GM08714 (cell line): ENCODE measurements around the gene FRAS1.
"Not testable (repeated sequence)": the region's sequence is repeated elsewhere in the genome, so short reads cannot be mapped to it uniquely, and the experiment has no call there.

Experiments
- H3K4me3 ChIP-seq: fragments of 200-500 bp; sonication (Bioruptor generic); 2 replicates; pipeline ENCODE4 v1.5.1; 2014; ENCODE audit warnings: mild to moderate bottlenecking, low read length, inconsistent platforms
- ZNF274 ChIP-seq: IDR thresholded peaks from 2 replicates; pipeline ENCODE4 v1.6.1; 2012; ENCODE audit warnings: mild to moderate bottlenecking, low read depth, low read length

FRAS1 gene

GRCh38 chr4:78454016-78454415, 396.9 kb downstream of the FRAS1 start:
- H3K4me3 ChIP-seq: no peak overlapping the region
- no peak for TF ChIP-seq ZNF274

- TF ChIP-seq ZNF274: no peak
- H3K4me3 ChIP-seq: no peak overlapping the region
Observed at GRCh38 chr4:78457751-78458150, 400.6 kb downstream of the FRAS1 start.

GRCh38 chr4:78459327-78459726, 402.2 kb downstream of the FRAS1 start:
- no peak for TF ChIP-seq ZNF274

GRCh38 chr4:78460368-78460767, 403.2 kb downstream of the FRAS1 start:
- TF ChIP-seq ZNF274: no peak
- H3K4me3 ChIP-seq: no peak overlapping the region

More at GRCh38 chr4:78459327-78459726, 402.2 kb downstream of the FRAS1 start:
- no peak overlapping the region for H3K4me3 ChIP-seq

- no peak overlapping the region for H3K4me3 ChIP-seq
- TF ChIP-seq ZNF274: no peak
Observed at GRCh38 chr4:78464265-78464664, 407.1 kb downstream of the FRAS1 start.

GRCh38 chr4:78467223-78467622, 410.1 kb downstream of the FRAS1 start:
- H3K4me3 ChIP-seq: not testable (repeated sequence)

- H3K4me3 ChIP-seq: no peak overlapping the region
- TF ChIP-seq ZNF274: no peak
Observed at GRCh38 chr4:78468272-78468671, 411.1 kb downstream of the FRAS1 start.

- no peak for TF ChIP-seq ZNF274
- no peak overlapping the region for H3K4me3 ChIP-seq
Observed at GRCh38 chr4:78476108-78476704, 419.1 kb downstream of the FRAS1 start.

- no peak for TF ChIP-seq ZNF274
- no peak overlapping the region for H3K4me3 ChIP-seq
Observed at GRCh38 chr4:78477276-78477675, 420.2 kb downstream of the FRAS1 start.

- no peak for TF ChIP-seq ZNF274
- no peak overlapping the region for H3K4me3 ChIP-seq
Observed at GRCh38 chr4:78478523-78478922, 421.4 kb downstream of the FRAS1 start.

- H3K4me3 ChIP-seq: no peak overlapping the region
- TF ChIP-seq ZNF274: no peak
Observed at GRCh38 chr4:78480286-78480685, 423.2 kb downstream of the FRAS1 start.

GRCh38 chr4:78481180-78481579, 424.1 kb downstream of the FRAS1 start:
- no peak for TF ChIP-seq ZNF274
- H3K4me3 ChIP-seq: no peak overlapping the region

- TF ChIP-seq ZNF274: no peak
- no peak overlapping the region for H3K4me3 ChIP-seq
Observed at GRCh38 chr4:78482281-78482680, 425.2 kb downstream of the FRAS1 start.

GRCh38 chr4:78483811-78484210, 426.7 kb downstream of the FRAS1 start:
- H3K4me3 ChIP-seq: no peak overlapping the region
- no peak for TF ChIP-seq ZNF274

- TF ChIP-seq ZNF274: no peak
- no peak overlapping the region for H3K4me3 ChIP-seq
Observed at GRCh38 chr4:78484574-78484973, 427.5 kb downstream of the FRAS1 start.

GRCh38 chr4:78493731-78494130, 436.6 kb downstream of the FRAS1 start:
- TF ChIP-seq ZNF274: no peak
- no peak overlapping the region for H3K4me3 ChIP-seq
